ENCODE data around the gene TMEM30A.

Gene TMEM30A

DNA sequence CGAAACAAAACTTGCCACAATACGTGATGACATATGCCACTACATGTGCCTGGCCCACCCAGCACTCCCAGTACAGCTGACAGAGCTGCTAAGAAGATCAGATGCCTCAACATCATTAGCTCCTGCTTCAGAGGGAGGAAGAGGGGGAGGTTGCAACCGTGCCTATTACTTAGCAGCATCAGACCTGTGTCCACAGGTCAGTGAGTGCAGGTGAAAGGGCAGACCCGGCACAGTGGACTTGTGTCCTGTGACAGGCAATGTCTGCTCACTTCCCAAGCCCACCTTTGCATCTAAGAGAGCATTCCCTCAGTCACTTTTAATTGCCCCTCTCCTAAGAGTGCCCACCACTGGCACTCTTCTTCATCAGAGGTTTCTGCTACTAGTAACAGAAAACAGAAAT, 69.3 kb downstream of the TMEM30A start:
- no peak for DNase-seq (ENCODE audit: low read depth)
- H3K4me3 ChIP-seq (ENCODE audit: low read depth, low read length) = no peak overlapping the region
- no peak for TF ChIP-seq CTCF (IDR thresholded peaks at IDR 0.05; ENCODE audit: control insufficient read depth, extremely low read depth, insufficient read depth)

GRCh38 chr6:75213732-75214131, 70.9 kb downstream of the TMEM30A start:
- no peak overlapping the region for H3K4me3 ChIP-seq (ENCODE audit: low read depth, low read length)
- TF ChIP-seq CTCF (IDR thresholded peaks at IDR 0.05; ENCODE audit: control insufficient read depth, extremely low read depth, insufficient read depth) = no peak
- no peak for DNase-seq (ENCODE audit: low read depth)

- TF ChIP-seq CTCF (IDR thresholded peaks at IDR 0.05; ENCODE audit: control insufficient read depth, extremely low read depth, insufficient read depth) = no peak
- H3K4me3 ChIP-seq (ENCODE audit: low read depth, low read length) = no peak overlapping the region
- no peak for DNase-seq (ENCODE audit: low read depth)
Observed at GRCh38 chr6:75213112-75213511, 71.5 kb downstream of the TMEM30A start.

DNA sequence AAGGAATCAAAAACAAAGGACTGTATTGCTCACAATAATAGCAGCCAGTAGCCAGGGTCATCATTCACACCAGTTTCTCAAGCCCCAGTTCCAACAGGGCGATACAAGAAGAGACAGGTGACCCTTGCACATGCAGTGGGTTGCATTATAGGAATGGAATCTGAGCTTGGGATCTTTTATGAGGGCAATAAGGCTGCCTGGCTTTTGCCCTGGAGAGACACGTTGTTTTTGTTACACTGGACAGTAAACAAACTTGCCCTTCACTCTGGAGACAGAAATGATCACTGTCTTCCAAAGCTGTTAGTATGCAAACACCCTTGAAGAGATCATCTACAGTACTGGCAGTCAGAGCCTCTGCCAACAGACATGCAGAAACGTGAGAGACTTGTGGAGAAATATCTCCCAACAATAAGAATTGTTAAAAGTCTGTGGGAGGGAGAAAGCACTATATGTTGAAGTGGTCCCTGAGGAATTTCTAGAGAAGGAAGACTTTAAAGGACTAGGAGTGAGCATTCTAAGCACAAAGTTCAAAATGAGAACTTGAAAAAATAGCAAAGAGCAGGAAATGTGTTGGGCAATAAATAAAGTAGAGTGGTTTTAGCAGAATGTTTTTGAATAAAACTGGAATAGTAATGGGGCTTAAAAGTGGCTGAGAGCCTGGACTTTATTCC, 72.5 kb downstream of the TMEM30A start:
- no peak for TF ChIP-seq CTCF (IDR thresholded peaks at IDR 0.05; ENCODE audit: control insufficient read depth, extremely low read depth, insufficient read depth)
- no peak for DNase-seq (ENCODE audit: low read depth)
- no peak overlapping the region for H3K4me3 ChIP-seq (ENCODE audit: low read depth, low read length)

DNA sequence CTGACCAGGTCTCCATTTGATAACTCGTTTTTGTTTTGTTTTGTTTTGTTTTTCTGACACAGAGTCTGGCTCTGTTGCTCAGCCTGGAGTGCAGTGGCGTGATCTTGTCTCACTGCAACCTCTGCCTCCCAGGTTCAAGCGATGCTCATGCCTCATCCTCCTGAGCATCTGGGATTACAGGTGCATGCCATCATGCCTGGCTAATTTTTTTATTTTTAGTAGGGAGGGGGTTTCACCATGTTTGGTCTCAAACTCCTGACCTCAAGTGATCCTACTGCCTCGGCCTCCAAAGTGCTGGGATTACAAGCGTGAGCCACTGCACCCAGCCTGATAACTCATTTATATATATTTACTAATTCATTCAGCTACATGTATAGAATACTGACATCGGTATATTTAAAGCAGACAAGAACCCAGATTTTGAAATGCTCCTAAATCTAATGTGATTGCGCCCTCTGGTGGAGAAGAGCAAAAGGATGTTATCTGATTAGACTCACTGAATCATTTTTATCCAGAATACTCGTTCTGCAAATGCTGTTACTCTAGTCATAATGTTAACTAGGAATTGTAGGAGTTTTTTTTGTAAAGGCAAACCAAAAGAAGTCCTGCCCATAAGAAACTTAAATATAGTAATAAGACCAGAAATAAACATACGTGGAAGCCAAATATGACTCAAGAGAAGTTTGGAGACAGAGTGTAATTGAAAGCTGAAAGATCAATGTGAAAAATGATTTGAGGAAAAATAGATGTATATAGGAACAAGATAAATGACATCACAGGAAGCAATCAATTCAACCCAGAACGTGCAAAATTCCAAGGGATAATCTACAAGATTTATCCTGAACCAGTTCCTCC, 73.5 kb downstream of the TMEM30A start:
- no peak overlapping the region for H3K4me3 ChIP-seq (ENCODE audit: low read depth, low read length)
- peak; percentile 70 for TF ChIP-seq CTCF (IDR thresholded peaks at IDR 0.05; ENCODE audit: control insufficient read depth, extremely low read depth, insufficient read depth)
- no peak for DNase-seq (ENCODE audit: low read depth)

GRCh38 chr6:75209184-75209723, 75.3 kb downstream of the TMEM30A start:
- DNase-seq (ENCODE audit: low read depth) = no peak
- no peak for TF ChIP-seq CTCF (IDR thresholded peaks at IDR 0.05; ENCODE audit: control insufficient read depth, extremely low read depth, insufficient read depth)
- no peak overlapping the region for H3K4me3 ChIP-seq (ENCODE audit: low read depth, low read length)

All from LNCaP clone FGC (cell line).